ENCODE data around the gene RLBP1.

DNA sequence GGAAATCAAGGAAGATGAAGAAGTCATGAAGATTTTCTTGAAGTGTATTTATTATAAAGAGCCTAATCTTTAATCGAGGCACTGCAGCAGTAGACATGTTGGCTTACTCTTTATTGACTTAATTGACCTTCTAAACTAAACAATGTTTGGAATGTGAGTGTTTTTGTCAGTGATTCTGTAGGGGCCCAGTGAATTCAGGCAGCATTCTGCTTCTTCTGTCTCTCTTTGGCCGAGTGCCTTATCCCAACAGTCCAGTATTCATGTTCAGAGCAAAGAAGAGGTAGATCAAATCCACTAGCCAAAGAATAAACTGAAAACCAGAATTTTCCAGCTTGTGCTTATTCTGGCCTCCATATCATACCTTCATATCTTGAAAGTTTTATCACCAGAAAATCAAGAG lies 55.7 kb downstream of the RLBP1 start:
- TF ChIP-seq GLI2 (tag by site-specific recombination; IDR thresholded peaks at IDR 0.05; ENCODE audit: borderline replicate concordance, low read depth) (no peak), ZNF24 (tag by site-specific recombination; IDR thresholded peaks at IDR 0.05) (no peak), ZNF558 (tag by site-specific recombination; IDR thresholded peaks at IDR 0.05) (no peak), ZNF184 (tag by site-specific recombination; IDR thresholded peaks at IDR 0.05) (no peak), ZBTB8A (tag by site-specific recombination; IDR thresholded peaks at IDR 0.05) (no peak)
- TF ChIP-seq, protein P1, sequence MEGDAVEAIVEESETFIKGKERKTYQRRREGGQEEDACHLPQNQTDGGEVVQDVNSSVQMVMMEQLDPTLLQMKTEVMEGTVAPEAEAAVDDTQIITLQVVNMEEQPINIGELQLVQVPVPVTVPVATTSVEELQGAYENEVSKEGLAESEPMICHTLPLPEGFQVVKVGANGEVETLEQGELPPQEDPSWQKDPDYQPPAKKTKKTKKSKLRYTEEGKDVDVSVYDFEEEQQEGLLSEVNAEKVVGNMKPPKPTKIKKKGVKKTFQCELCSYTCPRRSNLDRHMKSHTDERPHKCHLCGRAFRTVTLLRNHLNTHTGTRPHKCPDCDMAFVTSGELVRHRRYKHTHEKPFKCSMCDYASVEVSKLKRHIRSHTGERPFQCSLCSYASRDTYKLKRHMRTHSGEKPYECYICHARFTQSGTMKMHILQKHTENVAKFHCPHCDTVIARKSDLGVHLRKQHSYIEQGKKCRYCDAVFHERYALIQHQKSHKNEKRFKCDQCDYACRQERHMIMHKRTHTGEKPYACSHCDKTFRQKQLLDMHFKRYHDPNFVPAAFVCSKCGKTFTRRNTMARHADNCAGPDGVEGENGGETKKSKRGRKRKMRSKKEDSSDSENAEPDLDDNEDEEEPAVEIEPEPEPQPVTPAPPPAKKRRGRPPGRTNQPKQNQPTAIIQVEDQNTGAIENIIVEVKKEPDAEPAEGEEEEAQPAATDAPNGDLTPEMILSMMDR (tag by site-specific recombination; IDR thresholded peaks at IDR 0.05), result no peak

All from HEK293 (cell line).